H1 (cell line): Measurements from ENCODE around the gene DHRS7C. TPM values are rescaled to one million over a fixed set of nuclear protein-coding genes. Genes with fewer than 3 reads are reported as not detected.

Experiments used
- GABPA ChIP-seq: IDR thresholded peaks from 2 replicates; pipeline ENCODE4 v1.6.1; 2011; ENCODE audit warnings: mild to moderate bottlenecking, low read length, moderate library complexity, borderline replicate concordance; ENCODE audit not compliant: insufficient read depth
- RAD21 ChIP-seq, 2 experiments: IDR thresholded peaks in 1 of 2; conservative IDR thresholded peaks in 1 of 2; 2 replicates each; pipeline ENCODE4 v1.6.1; 2011; ENCODE audit warnings: low read depth in 2 of 2, low read length in 2 of 2, improper control_type of control experiment in 1 of 2, inconsistent platforms in 1 of 2, mild to moderate bottlenecking in 1 of 2, moderate library complexity in 1 of 2
- SP1 ChIP-seq: IDR thresholded peaks from 2 replicates; pipeline ENCODE4 v1.6.1; 2011; ENCODE audit warnings: low read depth, low read length
- SP2 ChIP-seq: IDR thresholded peaks from 2 replicates; pipeline ENCODE4 v1.6.1; 2012; ENCODE audit warnings: mild to moderate bottlenecking, low read length, inconsistent platforms
- TBP ChIP-seq: IDR thresholded peaks from 2 replicates; pipeline ENCODE4 v1.6.1; 2011; ENCODE audit warnings: low read depth, low read length, improper control_type of control experiment
- polyA plus RNA-seq, 7 experiments: library from polyadenylated mRNA; depleted of rRNA in 3 of 7; stranded (reverse) in 5 of 7; unstranded in 2 of 7; fragments of >200 nt in 5 of 7; fragments of 200-250 nt in 2 of 7; gene quantifications; 1 replicate in 5 of 7; 2 replicates in 1 of 7; 4 replicates in 1 of 7; pipeline versions ENCODE4 v1.2.1 to v1.2.3, GENCODE V29; 2011 to 2013; ENCODE audit warnings: missing spikeins in 2 of 7, mixed read lengths in 2 of 7
- total RNA-seq: library from RNA; stranded (reverse); fragmentation: NEBNext Ultra II Directional; extraction: Animal tissue kit (Norgen Biotek cat#: 25700); gene quantifications from 2 replicates; pipeline ENCODE4 v1.2.1, GENCODE V29; 2021
- TF ChIP-seq, protein P1 (sequence below): IDR thresholded peaks from 2 replicates; pipeline ENCODE4 v1.6.1; 2011; ENCODE audit warnings: low read length, improper control_type of control experiment

DHRS7C gene
- total and polyA plus RNA-seq, 2 of the 8 experiments (the other 6 are each of a cell fraction or from before 2014, with no cell fraction given): not detected

DNA sequence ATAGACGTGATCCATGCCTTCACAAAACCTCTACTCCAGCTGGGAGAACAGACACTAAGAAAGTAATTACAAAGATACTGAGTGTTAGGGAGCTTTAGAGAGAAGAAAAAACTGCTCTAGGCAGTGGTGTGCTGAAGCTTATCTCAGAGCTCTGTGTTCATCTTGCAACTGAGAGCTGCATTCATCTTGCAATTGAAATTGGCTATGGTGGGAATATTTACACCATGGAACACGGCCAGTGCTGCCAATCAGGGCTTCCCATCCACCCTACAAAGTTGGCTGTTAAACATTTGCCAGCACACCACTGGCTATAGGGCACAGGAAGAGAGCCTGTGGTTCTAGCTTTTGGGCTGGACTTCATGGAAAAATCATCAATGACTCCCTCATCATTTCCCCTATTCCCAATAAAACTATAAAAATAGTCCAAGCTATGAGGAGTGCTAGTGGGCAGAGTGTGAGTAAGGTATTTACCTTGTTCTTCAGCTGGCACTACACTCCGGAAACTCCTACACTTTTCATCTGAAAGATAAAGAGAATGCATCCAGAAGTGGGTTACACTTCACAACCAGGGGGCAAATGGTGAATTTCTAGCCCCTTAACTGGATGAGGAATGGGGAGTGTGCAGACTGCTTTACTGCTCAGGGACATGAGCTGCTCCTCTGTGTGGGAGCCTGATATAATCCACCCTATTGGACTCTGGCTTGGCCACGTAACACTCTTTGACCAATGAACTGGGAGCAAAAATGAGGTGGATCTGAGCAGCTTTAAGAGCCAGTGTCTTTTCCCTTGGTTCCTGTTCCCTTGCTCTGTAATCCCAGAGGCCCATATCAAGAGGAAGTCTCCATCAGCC is 18.9 kb upstream of the DHRS7C start (continued):
- TF ChIP-seq SP2 (no peak), GABPA (no peak), TBP (no peak), SP1 (no peak), RAD21 (IDR thresholded peaks at IDR 0.05 in 1 of 2, conservative IDR thresholded peaks at IDR 0.05 in 1 of 2; ENCODE audit: low read depth in 2 of 2, low read length in 2 of 2) (no peak)
- TF ChIP-seq, protein P1, sequence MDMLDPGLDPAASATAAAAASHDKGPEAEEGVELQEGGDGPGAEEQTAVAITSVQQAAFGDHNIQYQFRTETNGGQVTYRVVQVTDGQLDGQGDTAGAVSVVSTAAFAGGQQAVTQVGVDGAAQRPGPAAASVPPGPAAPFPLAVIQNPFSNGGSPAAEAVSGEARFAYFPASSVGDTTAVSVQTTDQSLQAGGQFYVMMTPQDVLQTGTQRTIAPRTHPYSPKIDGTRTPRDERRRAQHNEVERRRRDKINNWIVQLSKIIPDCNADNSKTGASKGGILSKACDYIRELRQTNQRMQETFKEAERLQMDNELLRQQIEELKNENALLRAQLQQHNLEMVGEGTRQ: no peak
